ENCODE data around the gene DOLPP1.

The DOLPP1 gene

DNA sequence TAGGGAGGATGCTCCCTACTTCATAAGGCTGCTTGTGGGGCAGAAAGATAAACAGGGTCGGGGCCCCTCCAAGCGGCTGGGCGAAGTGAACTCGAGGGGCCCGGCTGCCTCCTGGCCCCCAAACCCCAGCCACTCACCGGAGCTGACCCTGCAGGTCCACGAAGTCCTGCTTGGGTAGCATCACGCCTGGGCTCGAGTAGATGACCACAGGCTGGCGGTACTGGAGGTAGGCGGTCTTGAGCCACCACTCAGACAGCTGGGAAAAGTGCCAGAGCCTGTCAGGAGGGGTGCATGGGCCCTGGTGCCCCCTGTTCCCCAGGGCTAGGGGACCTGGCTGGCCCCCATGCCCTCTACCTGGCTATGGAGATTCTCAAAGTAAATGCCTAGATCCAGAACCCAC, 23.1 kb downstream of the DOLPP1 start:
- ChIA-PET POLR2A (interaction anchor here (0.5 kb wide), 1 partner anchor 72 kb away, joined by 8 read pairs; no protein-coding TSS in a partner anchor), CTCF (interaction anchor here (1.2 kb wide), 1 partner anchor 28 kb away, joined by 3 read pairs; no protein-coding TSS in a partner anchor)
- no peak overlapping the region for H3K4me3 ChIP-seq (ENCODE audit: low read depth, low read length)
- H3K27ac ChIP-seq (ENCODE audit: extremely low read depth, low read depth, low read length): no peak overlapping the region
- no peak for TF ChIP-seq ZNF366 (tag by site-specific recombination; conservative IDR thresholded peaks at IDR 0.05)
- TF ChIP-seq REPIN1 (tag by site-specific recombination; IDR thresholded peaks at IDR 0.05; ENCODE audit: low read depth): no peak
- no peak for TF ChIP-seq YY1 (tag by site-specific recombination; IDR thresholded peaks at IDR 0.05)
- no peak for TF ChIP-seq ZNF658 (tag by site-specific recombination; IDR thresholded peaks at IDR 0.05)
- TF ChIP-seq TCF7L2 (IDR thresholded peaks at IDR 0.05; ENCODE audit: borderline replicate concordance, low read depth, low read length): no peak
- no peak for TF ChIP-seq ZNF433 (tag by site-specific recombination; IDR thresholded peaks at IDR 0.05; ENCODE audit: low read depth)
- TF ChIP-seq ZNF221 (tag by site-specific recombination; IDR thresholded peaks at IDR 0.05; ENCODE audit: borderline replicate concordance): no peak
- no peak for TF ChIP-seq WT1 (tag by site-specific recombination; IDR thresholded peaks at IDR 0.05)
- no peak for TF ChIP-seq ZNF354C (tag by site-specific recombination; IDR thresholded peaks at IDR 0.05; ENCODE audit: borderline replicate concordance, low read depth)
- no peak for TF ChIP-seq MEIS1 (CRISPR knock-in tag; IDR thresholded peaks at IDR 0.05; ENCODE audit: borderline replicate concordance)
- TF ChIP-seq ZNF211 (tag by site-specific recombination; IDR thresholded peaks at IDR 0.05; ENCODE audit: low read depth): no peak
- no peak for TF ChIP-seq ZNF692 (tag by site-specific recombination; IDR thresholded peaks at IDR 0.05)
- no peak for TF ChIP-seq ZNF555 (tag by site-specific recombination; conservative IDR thresholded peaks at IDR 0.05)
- TF ChIP-seq, protein P1, sequence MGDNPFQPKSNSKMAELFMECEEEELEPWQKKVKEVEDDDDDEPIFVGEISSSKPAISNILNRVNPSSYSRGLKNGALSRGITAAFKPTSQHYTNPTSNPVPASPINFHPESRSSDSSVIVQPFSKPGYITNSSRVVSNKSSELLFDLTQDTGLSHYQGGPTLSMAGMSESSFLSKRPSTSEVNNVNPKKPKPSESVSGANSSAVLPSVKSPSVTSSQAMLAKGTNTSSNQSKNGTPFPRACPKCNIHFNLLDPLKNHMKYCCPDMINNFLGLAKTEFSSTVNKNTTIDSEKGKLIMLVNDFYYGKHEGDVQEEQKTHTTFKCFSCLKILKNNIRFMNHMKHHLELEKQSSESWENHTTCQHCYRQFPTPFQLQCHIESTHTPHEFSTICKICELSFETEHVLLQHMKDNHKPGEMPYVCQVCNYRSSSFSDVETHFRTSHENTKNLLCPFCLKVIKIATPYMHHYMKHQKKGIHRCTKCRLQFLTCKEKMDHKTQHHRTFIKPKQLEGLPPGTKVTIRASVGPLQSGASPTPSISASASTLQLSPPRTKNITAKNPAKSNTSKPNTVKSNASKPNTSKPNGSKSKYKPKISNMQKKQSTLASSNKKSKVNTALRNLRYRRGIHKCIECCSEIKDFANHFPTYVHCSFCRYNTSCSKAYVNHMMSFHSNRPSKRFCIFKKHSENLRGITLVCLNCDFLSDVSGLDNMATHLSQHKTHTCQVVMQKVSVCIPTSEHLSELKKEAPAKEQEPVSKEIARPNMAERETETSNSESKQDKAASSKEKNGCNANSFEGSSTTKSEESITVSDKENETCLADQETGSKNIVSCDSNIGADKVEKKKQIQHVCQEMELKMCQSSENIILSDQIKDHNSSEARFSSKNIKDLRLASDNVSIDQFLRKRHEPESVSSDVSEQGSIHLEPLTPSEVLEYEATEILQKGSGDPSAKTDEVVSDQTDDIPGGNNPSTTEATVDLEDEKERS (tag by site-specific recombination; IDR thresholded peaks at IDR 0.05): no peak
- no peak for TF ChIP-seq HOXD13 (CRISPR knock-in tag; IDR thresholded peaks at IDR 0.05; ENCODE audit: borderline replicate concordance)
- no peak for TF ChIP-seq KLF16 (tag by site-specific recombination; IDR thresholded peaks at IDR 0.05)
- TF ChIP-seq, protein P2, sequence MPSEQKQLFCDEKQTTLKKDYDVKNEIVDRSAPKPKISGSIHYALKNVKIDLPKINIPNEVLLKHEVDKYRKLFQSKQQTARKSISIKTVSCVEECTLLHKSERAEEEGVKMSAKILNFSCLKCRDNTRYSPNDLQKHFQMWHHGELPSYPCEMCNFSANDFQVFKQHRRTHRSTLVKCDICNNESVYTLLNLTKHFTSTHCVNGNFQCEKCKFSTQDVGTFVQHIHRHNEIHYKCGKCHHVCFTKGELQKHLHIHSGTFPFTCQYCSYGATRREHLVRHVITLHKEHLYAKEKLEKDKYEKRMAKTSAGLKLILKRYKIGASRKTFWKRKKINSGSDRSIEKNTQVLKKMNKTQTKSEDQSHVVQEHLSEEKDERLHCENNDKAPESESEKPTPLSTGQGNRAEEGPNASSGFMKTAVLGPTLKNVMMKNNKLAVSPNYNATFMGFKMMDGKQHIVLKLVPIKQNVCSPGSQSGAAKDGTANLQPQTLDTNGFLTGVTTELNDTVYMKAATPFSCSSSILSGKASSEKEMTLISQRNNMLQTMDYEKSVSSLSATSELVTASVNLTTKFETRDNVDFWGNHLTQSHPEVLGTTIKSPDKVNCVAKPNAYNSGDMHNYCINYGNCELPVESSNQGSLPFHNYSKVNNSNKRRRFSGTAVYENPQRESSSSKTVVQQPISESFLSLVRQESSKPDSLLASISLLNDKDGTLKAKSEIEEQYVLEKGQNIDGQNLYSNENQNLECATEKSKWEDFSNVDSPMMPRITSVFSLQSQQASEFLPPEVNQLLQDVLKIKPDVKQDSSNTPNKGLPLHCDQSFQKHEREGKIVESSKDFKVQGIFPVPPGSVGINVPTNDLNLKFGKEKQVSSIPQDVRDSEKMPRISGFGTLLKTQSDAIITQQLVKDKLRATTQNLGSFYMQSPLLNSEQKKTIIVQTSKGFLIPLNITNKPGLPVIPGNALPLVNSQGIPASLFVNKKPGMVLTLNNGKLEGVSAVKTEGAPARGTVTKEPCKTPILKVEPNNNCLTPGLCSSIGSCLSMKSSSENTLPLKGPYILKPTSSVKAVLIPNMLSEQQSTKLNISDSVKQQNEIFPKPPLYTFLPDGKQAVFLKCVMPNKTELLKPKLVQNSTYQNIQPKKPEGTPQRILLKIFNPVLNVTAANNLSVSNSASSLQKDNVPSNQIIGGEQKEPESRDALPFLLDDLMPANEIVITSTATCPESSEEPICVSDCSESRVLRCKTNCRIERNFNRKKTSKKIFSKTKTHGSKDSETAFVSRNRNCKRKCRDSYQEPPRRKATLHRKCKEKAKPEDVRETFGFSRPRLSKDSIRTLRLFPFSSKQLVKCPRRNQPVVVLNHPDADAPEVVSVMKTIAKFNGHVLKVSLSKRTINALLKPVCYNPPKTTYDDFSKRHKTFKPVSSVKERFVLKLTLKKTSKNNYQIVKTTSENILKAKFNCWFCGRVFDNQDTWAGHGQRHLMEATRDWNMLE (tag by site-specific recombination; conservative IDR thresholded peaks at IDR 0.05; ENCODE audit: low read depth): no peak
- no peak for TF ChIP-seq ZNF426 (tag by site-specific recombination; IDR thresholded peaks at IDR 0.05)
- H3K36me3 ChIP-seq (ENCODE audit: control insufficient read depth in 2 of 2, insufficient read depth in 1 of 2, low read length in 2 of 2): peaks cover 0 to 8% of the 10 kb centered on the region in 2 experiments; a peak in 1 of 3 replicates
- no peaks in the 10 kb centered on the region for H3K9me3 ChIP-seq (ENCODE audit: control insufficient read depth, insufficient read depth, low read depth, low read length)
- no peaks in the 10 kb centered on the region for H3K4me1 ChIP-seq (ENCODE audit: control insufficient read depth, insufficient read depth, low read length)

Measured in HEK293 (cell line).